ENCODE measurements around the gene CNNM1. TPM values are rescaled to one million over a fixed set of nuclear protein-coding genes. Genes with fewer than 3 reads are reported as not detected.

The CNNM1 gene
- total RNA-seq, 1 experiment from 2014 or later, result not detected

- TF ChIP-seq POLR2A (IDR thresholded peaks at IDR 0.05; ENCODE audit: borderline replicate concordance, extremely low read depth, insufficient read depth, insufficient read length) (no peak), EZH2phosphoT487 (IDR thresholded peaks at IDR 0.05; ENCODE audit: borderline replicate concordance) (no peak), ATF3 (IDR thresholded peaks at IDR 0.05) (no peak), ELF1 (IDR thresholded peaks at IDR 0.05; ENCODE audit: borderline replicate concordance, low read depth) (no peak), CTCF (IDR thresholded peaks at IDR 0.05 in 2 of 3, conservative IDR thresholded peaks at IDR 0.05 in 1 of 3; ENCODE audit: borderline replicate concordance in 1 of 3, insufficient read depth in 1 of 3, low read depth in 2 of 3, low read length in 2 of 3) (no peak), EGR1 (IDR thresholded peaks at IDR 0.05; ENCODE audit: low read depth) (no peak), EZH2 (IDR thresholded peaks at IDR 0.05) (no peak), CEBPB (IDR thresholded peaks at IDR 0.05; ENCODE audit: low read depth) (no peak), RAD21 (IDR thresholded peaks at IDR 0.05; ENCODE audit: low read depth) (no peak)
These were observed 12.8 kb upstream of the CNNM1 start (continued) for GRCh38 chr10:99316374-99316773.

GRCh38 chr10:99318048-99318447, 11.1 kb upstream of the CNNM1 start:
- no peaks in the 10 kb centered on the region for H3K36me3 ChIP-seq (ENCODE audit: control insufficient read depth in 1 of 2, insufficient read depth in 2 of 2, low read length in 2 of 2)
- no peaks in the 10 kb centered on the region for H3K4me1 ChIP-seq (ENCODE audit: control insufficient read depth in 1 of 2, insufficient read depth in 2 of 2, low read length in 2 of 2)
- H3K79me2 ChIP-seq (ENCODE audit: insufficient read depth, low read length), result no peaks in the 10 kb centered on the region
- TF ChIP-seq EGR1 (IDR thresholded peaks at IDR 0.05; ENCODE audit: low read depth), result no peak
- no peak for TF ChIP-seq SRF (IDR thresholded peaks at IDR 0.05; ENCODE audit: low read depth)
- no peak for TF ChIP-seq REST (IDR thresholded peaks at IDR 0.05; ENCODE audit: low read depth)
- TF ChIP-seq EZH2phosphoT487 (IDR thresholded peaks at IDR 0.05; ENCODE audit: borderline replicate concordance), result no peak
- no peak for TF ChIP-seq EZH2 (IDR thresholded peaks at IDR 0.05)
- no peak for TF ChIP-seq MAX (IDR thresholded peaks at IDR 0.05)
- no peak for TF ChIP-seq YY1 (IDR thresholded peaks at IDR 0.05; ENCODE audit: extremely low read depth, insufficient replicate concordance, low read depth, low read length)
- TF ChIP-seq RAD21 (IDR thresholded peaks at IDR 0.05; ENCODE audit: low read depth), result no peak
- no peak for TF ChIP-seq CBX3 (IDR thresholded peaks at IDR 0.05; ENCODE audit: low read depth)
- TF ChIP-seq FOSL1 (IDR thresholded peaks at IDR 0.05; ENCODE audit: low read depth), result no peak
- ATAC-seq (no peak), DNase-seq (ENCODE audit: low read depth, low spot score) (no peak)
- ChIA-PET POLR2A (no interaction called here), RAD21 (ENCODE audit: low non-redundant PET in 1 of 2, low total read pairs in 2 of 2, uncharacterized antibody in 2 of 2, unreplicated experiment in 2 of 2) (no interaction called here), CTCF (no interaction called here)
- no peak overlapping the region for H3K4me2 ChIP-seq (ENCODE audit: low read length)
- no peak overlapping the region for H3K4me3 ChIP-seq (replicated peaks in 1 of 2; ENCODE audit: low read depth in 1 of 2, low read length in 2 of 2)
- H3K9me2 ChIP-seq (ENCODE audit: insufficient read depth), result no peaks in the 10 kb centered on the region
- H3K9ac ChIP-seq (ENCODE audit: low read length), result no peak overlapping the region
- BruUV-seq (replicated peaks), result no TSS peak
- intact Hi-C loops (cut with micrococcal nuclease), result no loop called here
- no peaks in the 10 kb centered on the region for H4K20me1 ChIP-seq (ENCODE audit: insufficient read depth)
- H2AFZ ChIP-seq (ENCODE audit: low read depth, low read length, poor library complexity, severe bottlenecking), result no peak overlapping the region
- H3K9me3 ChIP-seq (ENCODE audit: control insufficient read depth in 1 of 2, insufficient read depth in 1 of 2, low read depth in 1 of 2, low read length in 2 of 2), result no peaks in the 10 kb centered on the region
- H3K27ac ChIP-seq (ENCODE audit: low read depth, low read length), result no peak overlapping the region
- peaks cover 20% of the 10 kb centered on the region for H3K27me3 ChIP-seq (ENCODE audit: insufficient read depth, low read length)
